Endothelial cell of umbilical vein (primary cell): ENCODE data around the gene GFOD1. TPM values are rescaled to one million over a fixed set of nuclear protein-coding genes. Genes with fewer than 3 reads are reported as not detected.
A peak's percentile ranks its signal among the peaks of the same experiment; 100 is the strongest.
"Not testable (repeated sequence)": the region's sequence is repeated elsewhere in the genome, so short reads cannot be mapped to it uniquely, and the experiment has no call there.

ENCODE experiments used
- BruUV-seq: library from RNA; stranded (reverse); fragments of 400-500 nt; replicated peaks from 2 replicates; lab custom pipeline; 2021; lab: Mats Ljungman, UMichigan
- CTCF ChIA-PET: fragments of 300-600, 350-600 bp; sonication (Branson Sonifier 250); formaldehyde crosslinking; loops from one replicate; lab custom pipeline; 2021; ENCODE audit warnings: antibody characterized with exemption, inconsistent platforms; lab: Charles Lee
- POLR2A ChIA-PET: fragments of 300-600, 350-600 bp; sonication (Branson Sonifier 250); formaldehyde crosslinking; loops from one replicate; lab custom pipeline; 2021; ENCODE audit warnings: antibody characterized with exemption, inconsistent platforms; lab: Charles Lee
- DNase-seq: peaks from one replicate; pipeline ENCODE4 v3.0.0-alpha.2; 2011; ENCODE audit warnings: low read depth, low spot score
- FAIRE-seq: peaks from 2 replicates; lab custom pipeline; 2011; peaks lifted over from hg19 to GRCh38; lab: Jason Lieb, UNC
- H2AFZ ChIP-seq: 2 replicates; pipeline ENCODE4 v1.6.0; 2012; ENCODE audit warnings: low read depth, low read length, control low read depth, inconsistent platforms
- H3K27ac ChIP-seq: 2 replicates; pipeline ENCODE4 v1.5.1; 2011; ENCODE audit warnings: low read depth, mild to moderate bottlenecking, control low read depth, low read length, moderate library complexity; ENCODE audit not compliant: insufficient read depth
- H3K27me3 ChIP-seq, 2 experiments: 2 replicates each; pipeline versions ENCODE4 v1.6.0 to v1.6.1; 2011; ENCODE audit warnings: low read length in 2 of 2, mixed read lengths in 1 of 2; ENCODE audit not compliant: control insufficient read depth in 2 of 2, insufficient read depth in 2 of 2
- H3K36me3 ChIP-seq, 2 experiments: 2 replicates in 1 of 2; 3 replicates in 1 of 2; pipeline ENCODE4 v1.5.1; 2011; ENCODE audit warnings: low read length in 2 of 2, mild to moderate bottlenecking in 1 of 2, moderate library complexity in 1 of 2; ENCODE audit not compliant: control insufficient read depth in 2 of 2, insufficient read depth in 2 of 2; ENCODE audit errors: extremely low read depth in 1 of 2
- H3K4me1 ChIP-seq: 3 replicates; pipeline ENCODE4 v1.5.1; 2011; ENCODE audit warnings: mild to moderate bottlenecking, low read length; ENCODE audit not compliant: control insufficient read depth, insufficient read depth; ENCODE audit errors: extremely low read depth
- H3K4me2 ChIP-seq: 2 replicates; pipeline ENCODE4 v1.6.1; 2011; ENCODE audit warnings: low read length, control low read depth, mixed read lengths; ENCODE audit not compliant: insufficient read depth
- H3K4me3 ChIP-seq, 3 experiments: fragments of 200-600 bp in 1 of 3; sonication (generic), shearing (Covaris generic) in 1 of 3; replicated peaks in 1 of 3; 2 replicates each; pipeline ENCODE4 v1.5.1; 2011 to 2016; ENCODE audit warnings: control low read depth in 3 of 3, low read length in 3 of 3, mild to moderate bottlenecking in 2 of 3, inconsistent platforms in 1 of 3, low read depth in 1 of 3, moderate library complexity in 1 of 3; ENCODE audit not compliant: insufficient read depth in 1 of 3
- H3K79me2 ChIP-seq: 2 replicates; pipeline ENCODE4 v1.6.0; 2012; ENCODE audit warnings: low read length, inconsistent platforms; ENCODE audit not compliant: control insufficient read depth, insufficient read depth
- H3K9ac ChIP-seq: replicated peaks from 2 replicates; pipeline ENCODE3; 2011; ENCODE audit warnings: low read length, control low read depth; ENCODE audit not compliant: insufficient read depth; ENCODE audit errors: extremely low read depth
- H3K9me1 ChIP-seq: replicated peaks from 3 replicates; pipeline ENCODE4 v1.6.0; 2011; ENCODE audit warnings: mild to moderate bottlenecking, low read length; ENCODE audit not compliant: control insufficient read depth, insufficient read depth; ENCODE audit errors: extremely low read depth
- H3K9me3 ChIP-seq: replicated peaks from 2 replicates; pipeline ENCODE4 v1.5.1; 2012; ENCODE audit warnings: low read length, inconsistent platforms; ENCODE audit not compliant: control insufficient read depth, insufficient read depth
- H4K20me1 ChIP-seq: replicated peaks from 2 replicates; pipeline ENCODE3; 2011; ENCODE audit warnings: mild to moderate bottlenecking, low read length; ENCODE audit not compliant: control insufficient read depth, insufficient read depth; ENCODE audit errors: extremely low read depth
- CTCF ChIP-seq, 2 donors: IDR thresholded peaks; 1 replicate in 1 of 2; 2 replicates in 1 of 2; pipeline ENCODE4 v1.5.1; 2011; ENCODE audit warnings: low read length in 2 of 2, mild to moderate bottlenecking in 2 of 2, moderate library complexity in 2 of 2, control low read depth in 1 of 2, inconsistent platforms in 1 of 2, low read depth in 1 of 2; ENCODE audit not compliant: insufficient read depth in 1 of 2; ENCODE audit errors: extremely low read depth in 1 of 2
- EZH2 ChIP-seq: IDR thresholded peaks from 2 replicates; pipeline ENCODE4 v1.6.1; 2012; ENCODE audit warnings: borderline replicate concordance, low read depth, mild to moderate bottlenecking, moderate library complexity, low read length, inconsistent platforms; ENCODE audit not compliant: severe bottlenecking
- FOS ChIP-seq: IDR thresholded peaks from 2 replicates; pipeline ENCODE4 v1.6.1; 2011; ENCODE audit warnings: mild to moderate bottlenecking, low read length, moderate library complexity, borderline replicate concordance; ENCODE audit not compliant: insufficient read depth
- GATA2 ChIP-seq: IDR thresholded peaks from 2 replicates; pipeline ENCODE4 v1.7.0; 2011; ENCODE audit warnings: low read depth, mild to moderate bottlenecking, moderate library complexity, mixed read lengths, low read length; ENCODE audit not compliant: insufficient read length, insufficient read depth
- JUN ChIP-seq: IDR thresholded peaks from 2 replicates; pipeline ENCODE4 v1.6.1; 2011; ENCODE audit warnings: borderline replicate concordance, low read depth; ENCODE audit not compliant: insufficient read length, insufficient read depth
- MAX ChIP-seq: IDR thresholded peaks from 2 replicates; pipeline ENCODE4 v1.6.1; 2011; ENCODE audit not compliant: insufficient read depth, insufficient read length
- MYC ChIP-seq: IDR thresholded peaks from one replicate; pipeline ENCODE4 v1.6.1; 2011; ENCODE audit warnings: mild to moderate bottlenecking, low read depth, low read length
- POLR2A ChIP-seq: IDR thresholded peaks from 2 replicates; pipeline ENCODE4 v1.6.1; 2012; ENCODE audit warnings: low read depth, mild to moderate bottlenecking, control low read depth, low read length
- POLR2AphosphoS5 ChIP-seq: IDR thresholded peaks from 2 replicates; pipeline ENCODE4 v1.6.1; 2012; ENCODE audit warnings: low read depth, mild to moderate bottlenecking, control low read depth, low read length, moderate library complexity; ENCODE audit not compliant: insufficient read depth
- dilution Hi-C: fragments of 300-500 bp; cut with MboI; formaldehyde crosslinking; loops from one replicate; pipeline ENCODE4 v1.15.0; 2019; ENCODE audit warnings: low sequenced_read_pairs; ENCODE audit not compliant: extremely low pct_ligation_motif_present
- intact Hi-C: fragments of 100-400 bp; cut with micrococcal nuclease; formaldehyde crosslinking; loops from one replicate; pipeline ENCODE4 v1.10.0; 2022
- polyA plus RNA-seq, 4 experiments: library from polyadenylated mRNA; depleted of rRNA in 3 of 4; stranded (reverse) in 3 of 4; unstranded in 1 of 4; fragments of >200 nt; gene quantifications; 2 replicates each; pipeline versions ENCODE4 v1.2.1 to v1.2.3, GENCODE V29; 2011 to 2012; ENCODE audit warnings: missing spikeins in 1 of 4
- total RNA-seq: library from RNA; stranded (reverse); gene quantifications from 2 replicates; pipeline ENCODE4 v1.2.3, GENCODE V29; 2021

Gene GFOD1
- total and polyA plus RNA-seq, 2 donors (not counting 3 experiments of a cell fraction or from before 2014, with no cell fraction given) = 12.1 to 24.1 TPM

GRCh38 chr6:13511913-13512717, 24.7 kb upstream of the GFOD1 start:
- no peak overlapping the region for H3K9ac ChIP-seq
- FAIRE-seq (peak; percentile 68), DNase-seq (peak; percentile 66)
- H3K4me1 ChIP-seq = peaks cover 3% of the 10 kb centered on the region
- no peaks in the 10 kb centered on the region for H3K9me3 ChIP-seq
- intact Hi-C loops (no loop called here), dilution Hi-C loops (no loop called here)
- no peaks in the 10 kb centered on the region for H3K79me2 ChIP-seq
- no peaks in the 10 kb centered on the region for H3K36me3 ChIP-seq
- no peaks in the 10 kb centered on the region for H3K9me1 ChIP-seq
- TF ChIP-seq GATA2 (no peak), POLR2A (no peak), EZH2 (no peak), MYC (no peak), FOS (no peak), JUN (no peak), POLR2AphosphoS5 (no peak), CTCF (IDR thresholded peaks at IDR 0.05; ENCODE audit: extremely low read depth in 1 of 2, insufficient read depth in 1 of 2, low read depth in 1 of 2, low read length in 2 of 2) (no peak), MAX (no peak)
- no peak overlapping the region for H3K4me3 ChIP-seq
- ChIA-PET POLR2A (interaction anchor here (0.7 to 0.8 kb wide), 2 partner anchors 10 to 26 kb away, joined by 4 to 14 read pairs; no protein-coding TSS in a partner anchor), CTCF (interaction anchor here (0.6 to 1.7 kb wide), 7 partner anchors 10 to 116 kb away, joined by 3 to 6 read pairs (median 4); partner anchors contain the start of gene SIRT5)
- H4K20me1 ChIP-seq = no peaks in the 10 kb centered on the region
- no peak overlapping the region for H3K4me2 ChIP-seq
- BruUV-seq = no TSS peak
- H3K27ac ChIP-seq = no peak overlapping the region
- no peaks in the 10 kb centered on the region for H3K27me3 ChIP-seq
- no peak overlapping the region for H2AFZ ChIP-seq

GRCh38 chr6:13511141-13511571, 23.8 kb upstream of the GFOD1 start:
- H3K27me3 ChIP-seq, dilution Hi-C loops, H3K4me3 ChIP-seq, BruUV-seq, FAIRE-seq, H3K9ac ChIP-seq, H3K9me3 ChIP-seq, H3K79me2 ChIP-seq, intact Hi-C loops, H4K20me1 ChIP-seq, DNase-seq, H3K4me1 ChIP-seq, H3K9me1 ChIP-seq, H2AFZ ChIP-seq, H3K27ac ChIP-seq, H3K4me2 ChIP-seq, H3K36me3 ChIP-seq: not testable (repeated sequence)
- POLR2A ChIA-PET = interaction anchor here (0.8 kb wide), 1 partner anchor 25 kb away, joined by 14 read pairs; no protein-coding TSS in a partner anchor
- CTCF ChIA-PET = interaction anchor here (1.1 to 1.7 kb wide), 3 partner anchors 22 to 64 kb away, joined by 3 to 6 read pairs (median 6); partner anchors contain the start of gene SIRT5
